H9 (cell line): ENCODE measurements around the gene MTCH1. TPM values are rescaled to one million over a fixed set of nuclear protein-coding genes. Genes with fewer than 3 reads are reported as not detected.

Experiments
- DNase-seq: peaks from one replicate; pipeline ENCODE4 v3.0.0-alpha.2; 2017
- H2AFZ ChIP-seq: one replicate; pipeline ENCODE4 v1.6.1; 2013; ENCODE audit warnings: mild to moderate bottlenecking, low read length, control low read depth, moderate library complexity
- H2AK5ac ChIP-seq: 2 replicates; pipeline ENCODE4 v1.6.1; 2013; ENCODE audit warnings: low read length, control low read depth, mixed read lengths; ENCODE audit not compliant: insufficient read length
- H2BK120ac ChIP-seq: one replicate; pipeline ENCODE4 v1.6.1; 2013; ENCODE audit warnings: low read depth, mild to moderate bottlenecking, low read length, control low read depth, inconsistent platforms; ENCODE audit not compliant: poor library complexity, severe bottlenecking
- H2BK12ac ChIP-seq: 2 replicates; pipeline ENCODE4 v1.6.1; 2013; ENCODE audit warnings: low read length, control low read depth, mixed read lengths, low read depth; ENCODE audit not compliant: insufficient read length
- H2BK15ac ChIP-seq: 2 replicates; pipeline ENCODE4 v1.6.1; 2013; ENCODE audit warnings: low read depth, low read length, control low read depth
- H2BK20ac ChIP-seq: one replicate; pipeline ENCODE4 v1.6.1; 2013; ENCODE audit warnings: low read depth, mild to moderate bottlenecking, low read length, control low read depth, inconsistent platforms; ENCODE audit not compliant: poor library complexity, severe bottlenecking
- H2BK5ac ChIP-seq: 2 replicates; pipeline ENCODE4 v1.6.1; 2013; ENCODE audit warnings: low read length, control low read depth, mixed read lengths; ENCODE audit not compliant: insufficient read length
- H3K14ac ChIP-seq: 2 replicates; pipeline ENCODE4 v1.6.1; 2013; ENCODE audit warnings: low read length, control low read depth; ENCODE audit not compliant: insufficient read depth
- H3K18ac ChIP-seq: 2 replicates; pipeline ENCODE4 v1.6.1; 2013; ENCODE audit warnings: low read depth, mild to moderate bottlenecking, mixed read lengths, low read length, control low read depth; ENCODE audit not compliant: insufficient read length
- H3K23ac ChIP-seq: 2 replicates; pipeline ENCODE4 v1.6.1; 2013; ENCODE audit warnings: low read length, control low read depth, mixed read lengths, low read depth; ENCODE audit not compliant: insufficient read length
- H3K23me2 ChIP-seq: 2 replicates; pipeline ENCODE4 v1.6.1; 2013; ENCODE audit warnings: low read depth, mild to moderate bottlenecking, mixed read lengths, low read length, control low read depth; ENCODE audit not compliant: insufficient read length, poor library complexity, severe bottlenecking
- H3K27ac ChIP-seq: 2 replicates; pipeline ENCODE4 v1.5.1; 2013; ENCODE audit warnings: low read length, control low read depth, mixed read lengths, low read depth; ENCODE audit not compliant: insufficient read length
- H3K27me3 ChIP-seq: 2 replicates; pipeline ENCODE4 v1.6.1; 2013; ENCODE audit warnings: low read length, control low read depth, inconsistent platforms; ENCODE audit not compliant: insufficient read depth
- H3K4ac ChIP-seq: 2 replicates; pipeline ENCODE4 v1.6.1; 2013; ENCODE audit warnings: low read depth, mild to moderate bottlenecking, control low read depth, inconsistent platforms, low read length, moderate library complexity
- H3K4me1 ChIP-seq: 2 replicates; pipeline ENCODE4 v1.6.1; 2013; ENCODE audit warnings: low read length, control low read depth, inconsistent platforms; ENCODE audit not compliant: insufficient read depth
- H3K4me2 ChIP-seq: 2 replicates; pipeline ENCODE4 v1.6.1; 2013; ENCODE audit warnings: low read length, control low read depth, mixed read lengths; ENCODE audit not compliant: insufficient read length, insufficient read depth
- H3K56ac ChIP-seq: 2 replicates; pipeline ENCODE4 v1.6.1; 2013; ENCODE audit warnings: low read depth, mild to moderate bottlenecking, mixed read lengths, low read length, control low read depth; ENCODE audit not compliant: insufficient read length
- H3K79me1 ChIP-seq: 2 replicates; pipeline ENCODE4 v1.6.1; 2013; ENCODE audit warnings: low read depth, mild to moderate bottlenecking, moderate library complexity, low read length, control low read depth, inconsistent platforms; ENCODE audit not compliant: insufficient read depth, poor library complexity, severe bottlenecking
- H3K79me2 ChIP-seq: 2 replicates; pipeline ENCODE4 v1.6.1; 2013; ENCODE audit warnings: low read length, control low read depth, inconsistent platforms; ENCODE audit not compliant: insufficient read depth
- H3K9ac ChIP-seq: 2 replicates; pipeline ENCODE4 v1.6.1; 2013; ENCODE audit warnings: low read length, control low read depth, mixed read lengths; ENCODE audit not compliant: insufficient read length; ENCODE audit errors: extremely low read depth
- H3K9me3 ChIP-seq: one replicate; pipeline ENCODE4 v1.6.1; 2013; ENCODE audit warnings: low read depth, low read length, inconsistent platforms; ENCODE audit not compliant: control insufficient read depth
- H3T11ph ChIP-seq: one replicate; pipeline ENCODE4 v1.6.1; 2013; ENCODE audit warnings: mild to moderate bottlenecking, low read length, control low read depth, inconsistent platforms
- H4K20me1 ChIP-seq: one replicate; pipeline ENCODE4 v1.6.1; 2013; ENCODE audit not compliant: control insufficient read depth, insufficient read length, insufficient read depth
- H4K5ac ChIP-seq: 2 replicates; pipeline ENCODE4 v1.6.1; 2013; ENCODE audit warnings: low read depth, mild to moderate bottlenecking, mixed read lengths, low read length, control low read depth; ENCODE audit not compliant: insufficient read length
- H4K8ac ChIP-seq: replicated peaks from 2 replicates; pipeline ENCODE4 v1.6.1; 2013; ENCODE audit warnings: low read length, control low read depth, mixed read lengths, low read depth; ENCODE audit not compliant: insufficient read length
- H4K91ac ChIP-seq: 2 replicates; pipeline ENCODE4 v1.6.1; 2013; ENCODE audit warnings: low read depth, mild to moderate bottlenecking, moderate library complexity, mixed read lengths, low read length, control low read depth; ENCODE audit not compliant: insufficient read length
- H3K27ac Mint-ChIP-seq, 3 experiments: 2 replicates in 2 of 3; 3 replicates in 1 of 3; pipeline ENCODE4 v1.8.0; 2020 to 2021; ENCODE audit warnings: mixed read lengths in 3 of 3, mild to moderate bottlenecking in 1 of 3, moderate library complexity in 1 of 3
- H3K27me3 Mint-ChIP-seq: 2 replicates; pipeline ENCODE4 v1.8.0; 2021; ENCODE audit warnings: low read depth, mild to moderate bottlenecking, moderate library complexity, mixed read lengths
- H3K36me3 Mint-ChIP-seq, 3 experiments: 2 replicates in 2 of 3; 3 replicates in 1 of 3; pipeline ENCODE4 v1.8.0; 2020 to 2021; ENCODE audit warnings: low read depth in 3 of 3, mixed read lengths in 3 of 3; ENCODE audit not compliant: insufficient read depth in 1 of 3
- H3K4me1 Mint-ChIP-seq, 2 experiments: 2 replicates each; pipeline ENCODE4 v1.8.0; 2020; ENCODE audit warnings: mixed read lengths in 2 of 2
- H3K4me3 Mint-ChIP-seq, 2 experiments: 2 replicates in 1 of 2; 3 replicates in 1 of 2; pipeline ENCODE4 v1.8.0; 2020 to 2021; ENCODE audit warnings: mild to moderate bottlenecking in 2 of 2, mixed read lengths in 2 of 2, moderate library complexity in 1 of 2
- H3K9me3 Mint-ChIP-seq, 2 experiments: 2 replicates in 1 of 2; 3 replicates in 1 of 2; pipeline ENCODE4 v1.8.0; 2020; ENCODE audit warnings: mild to moderate bottlenecking in 2 of 2, mixed read lengths in 2 of 2, moderate library complexity in 1 of 2
- CTCF ChIP-seq: fragments of 200-600 bp; sonication (generic); conservative IDR thresholded peaks from 3 replicates; pipeline ENCODE4 v1.8.0; 2021; ENCODE audit warnings: antibody characterized with exemption, mild to moderate bottlenecking
- WGBS: extraction: QIAGEN DNeasy Blood & Tissue Kit; methylation state at CpG from one replicate; pipeline ENCODE4 v1.1.7; 2013; ENCODE audit warnings: missing lambda C conversion rate, low lambda C conversion rate, mixed read lengths; ENCODE audit not compliant: insufficient read length; ENCODE audit errors: extremely low coverage; 5-methylcytosine and 5-hydroxymethylcytosine counted together
- total RNA-seq: library from RNA; stranded (reverse); gene quantifications from 2 replicates; pipeline ENCODE4 v1.2.1, GENCODE V29; 2021

Gene MTCH1
- total RNA-seq, 1 experiment from 2014 or later, result 200 TPM

GRCh38 chr6:36967301-36967700 is 18.7 kb downstream of the MTCH1 start:
- no peaks in the 10 kb centered on the region for H3K9me3 Mint-ChIP-seq
- Histone ChIP-seq H3T11ph (no peak overlapping the region), H2BK120ac (no peak overlapping the region), H4K8ac (no peak overlapping the region), H3K4me2 (no peak overlapping the region), H3K79me2 (no peaks in the 10 kb centered on the region), H3K14ac (no peak overlapping the region), H4K20me1 (no peaks in the 10 kb centered on the region), H2AK5ac (no peak overlapping the region), H2BK15ac (no peak overlapping the region), H3K4ac (no peak overlapping the region), H3K9me3 (no peaks in the 10 kb centered on the region), H3K4me1 (no peaks in the 10 kb centered on the region), H4K91ac (no peak overlapping the region), H3K9ac (no peak overlapping the region), H3K27me3 (no peaks in the 10 kb centered on the region), H3K56ac (no peak overlapping the region), H3K23me2 (no peaks in the 10 kb centered on the region), H2BK20ac (no peak overlapping the region), H3K27ac (no peak overlapping the region), H4K5ac (no peak overlapping the region), H3K79me1 (no peaks in the 10 kb centered on the region), H3K18ac (no peak overlapping the region), H2BK5ac (no peak overlapping the region), H3K23ac (no peak overlapping the region), H2BK12ac (no peak overlapping the region), H2AFZ (no peak overlapping the region)
- no peak for DNase-seq
- WGBS, result no CpG with 5 or more reads among the region's 3 CpGs
- H3K4me3 Mint-ChIP-seq, result no peak overlapping the region
- peaks cover 25 to 56% (median 46%) of the 10 kb centered on the region in 3 experiments for H3K36me3 Mint-ChIP-seq
- TF ChIP-seq CTCF, result no peak
- no peak overlapping the region for H3K27ac Mint-ChIP-seq
- H3K4me1 Mint-ChIP-seq, result peaks cover 11 to 12% of the 10 kb centered on the region in 2 experiments
- no peaks in the 10 kb centered on the region for H3K27me3 Mint-ChIP-seq
